ENCODE data around the gene TMEM117. TPM values are rescaled to one million over a fixed set of nuclear protein-coding genes. Genes with fewer than 3 reads are reported as not detected.
"Not testable (repeated sequence)": the region's sequence is repeated elsewhere in the genome, so short reads cannot be mapped to it uniquely, and the experiment has no call there.

Gene TMEM117
- total and polyA plus RNA-seq, 4 experiments from 2014 or later = 3.0 to 4.7 (median 3.8) TPM

DNA sequence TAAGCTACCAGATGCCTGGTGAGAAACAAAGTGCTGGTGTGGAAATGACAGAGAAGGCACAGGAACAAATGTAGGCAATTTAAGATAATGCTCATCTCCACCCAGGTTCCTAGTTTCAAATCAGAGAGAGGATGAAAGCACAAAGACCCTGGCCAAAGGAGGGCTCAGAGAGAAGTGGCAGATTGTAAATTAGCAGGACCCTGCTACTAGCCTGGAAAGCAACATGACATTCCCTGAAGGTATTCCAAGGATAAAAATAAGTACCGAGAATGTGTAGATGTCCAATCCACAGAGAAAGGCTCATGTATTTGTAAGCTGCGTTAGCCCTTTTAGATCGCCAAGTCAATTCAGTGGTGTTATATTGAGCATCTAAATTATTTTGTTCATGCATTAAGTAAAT lies 324.0 kb downstream of the TMEM117 start:
- Mint-ChIP-seq H3K27ac (no peak overlapping the region), H3K4me1 (no peaks in the 10 kb centered on the region), H3K4me3 (no peak overlapping the region), H3K9me3 (no peaks in the 10 kb centered on the region), H3K36me3 (no peaks in the 10 kb centered on the region), H3K27me3 (no peaks in the 10 kb centered on the region)
- no peaks in the 10 kb centered on the region for H3K27me3 ChIP-seq (ENCODE audit: insufficient read depth, low read length)
- POLR2A ChIA-PET (ENCODE audit: partially characterized antibody) = no interaction called here
- H3K4me1 ChIP-seq (ENCODE audit: insufficient read depth, low read length) = no peaks in the 10 kb centered on the region
- no peak overlapping the region for H3K27ac ChIP-seq (ENCODE audit: low read depth, low read length)
- CTCF ChIA-PET (ENCODE audit: partially characterized antibody) = no interaction called here
- no peaks in the 10 kb centered on the region for H3K9me3 ChIP-seq (ENCODE audit: control insufficient read depth in 1 of 2, low read length in 2 of 2)
- H3K36me3 ChIP-seq (ENCODE audit: insufficient read depth, low read length) = no peaks in the 10 kb centered on the region
- intact Hi-C loops (cut with micrococcal nuclease) = no loop called here
- DNase-seq = no peak
- H3K4me3 ChIP-seq (ENCODE audit: low read length in 2 of 2) = no peak overlapping the region

DNA sequence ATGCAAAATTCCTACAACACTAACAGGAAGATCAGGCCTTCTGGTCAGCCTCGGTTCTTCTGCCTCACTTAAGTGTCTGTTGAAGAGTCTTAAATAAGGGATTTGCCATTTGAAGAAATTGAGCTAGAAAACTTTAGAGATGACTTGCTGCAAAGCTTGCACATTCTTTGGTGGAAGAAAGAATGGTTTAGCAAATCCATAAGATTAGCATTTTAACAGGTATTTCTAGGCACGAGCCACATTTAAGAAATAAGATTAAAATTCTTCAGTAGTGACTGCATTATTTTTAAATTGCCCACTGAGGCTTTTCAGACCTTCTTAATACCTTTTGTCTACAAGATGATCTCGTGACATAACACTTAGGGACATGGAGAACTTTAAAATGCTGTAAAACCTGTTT lies 327.1 kb downstream of the TMEM117 start:
- ChIA-PET CTCF (ENCODE audit: partially characterized antibody) (no interaction called here), POLR2A (ENCODE audit: partially characterized antibody) (no interaction called here)
- no peaks in the 10 kb centered on the region for H3K9me3 ChIP-seq (ENCODE audit: control insufficient read depth in 1 of 2, low read length in 2 of 2)
- H3K4me3 ChIP-seq (ENCODE audit: low read length in 2 of 2) = no peak overlapping the region
- Mint-ChIP-seq H3K27ac (no peak overlapping the region), H3K9me3 (no peaks in the 10 kb centered on the region), H3K4me3 (no peak overlapping the region), H3K27me3 (no peaks in the 10 kb centered on the region), H3K4me1 (no peaks in the 10 kb centered on the region), H3K36me3 (no peaks in the 10 kb centered on the region)
- H3K27ac ChIP-seq (ENCODE audit: low read depth, low read length) = no peak overlapping the region
- intact Hi-C loops (cut with micrococcal nuclease) = no loop called here
- no peak for DNase-seq
- H3K27me3 ChIP-seq (ENCODE audit: insufficient read depth, low read length) = no peaks in the 10 kb centered on the region
- H3K4me1 ChIP-seq (ENCODE audit: insufficient read depth, low read length) = no peaks in the 10 kb centered on the region
- H3K36me3 ChIP-seq (ENCODE audit: insufficient read depth, low read length) = no peaks in the 10 kb centered on the region

DNA sequence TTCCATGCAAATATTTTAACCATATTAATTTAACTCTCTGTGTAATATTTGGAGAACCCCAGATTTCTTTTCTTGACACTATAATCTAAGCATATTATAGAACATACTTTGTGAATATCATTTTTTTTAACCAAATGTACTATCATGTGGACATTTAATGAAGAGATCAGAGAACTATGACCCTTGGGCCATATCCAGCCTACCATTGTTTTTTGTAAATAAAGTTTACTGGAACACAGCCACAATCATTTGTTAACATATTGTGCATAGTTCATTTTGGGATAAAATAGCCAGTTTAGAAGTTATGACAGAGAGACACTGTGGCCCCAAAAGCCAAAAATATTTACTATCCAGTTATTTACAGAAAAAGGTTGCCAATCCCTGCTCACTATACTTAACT lies 338.2 kb downstream of the TMEM117 start:
- Histone ChIP-seq H3K9me3 (ENCODE audit: control insufficient read depth in 1 of 2, low read length in 2 of 2) (no peaks in the 10 kb centered on the region), H3K4me3 (ENCODE audit: low read length in 2 of 2) (no peak overlapping the region), H3K4me1 (ENCODE audit: insufficient read depth, low read length) (no peaks in the 10 kb centered on the region), H3K27me3 (ENCODE audit: insufficient read depth, low read length) (no peaks in the 10 kb centered on the region), H3K36me3 (ENCODE audit: insufficient read depth, low read length) (no peaks in the 10 kb centered on the region), H3K27ac (ENCODE audit: low read depth, low read length) (no peak overlapping the region)
- ChIA-PET CTCF (ENCODE audit: partially characterized antibody) (no interaction called here), POLR2A (ENCODE audit: partially characterized antibody) (no interaction called here)
- Mint-ChIP-seq H3K4me3 (no peak overlapping the region), H3K27me3 (no peaks in the 10 kb centered on the region), H3K27ac (no peak overlapping the region), H3K9me3 (peaks cover 0 to 8% (median under 1%) of the 10 kb centered on the region in 8 donors), H3K36me3 (peaks cover 1 to 4% of the 10 kb centered on the region in 2 donors), H3K4me1 (no peaks in the 10 kb centered on the region)
- intact Hi-C loops (cut with micrococcal nuclease) = no loop called here
- DNase-seq = no peak

DNA sequence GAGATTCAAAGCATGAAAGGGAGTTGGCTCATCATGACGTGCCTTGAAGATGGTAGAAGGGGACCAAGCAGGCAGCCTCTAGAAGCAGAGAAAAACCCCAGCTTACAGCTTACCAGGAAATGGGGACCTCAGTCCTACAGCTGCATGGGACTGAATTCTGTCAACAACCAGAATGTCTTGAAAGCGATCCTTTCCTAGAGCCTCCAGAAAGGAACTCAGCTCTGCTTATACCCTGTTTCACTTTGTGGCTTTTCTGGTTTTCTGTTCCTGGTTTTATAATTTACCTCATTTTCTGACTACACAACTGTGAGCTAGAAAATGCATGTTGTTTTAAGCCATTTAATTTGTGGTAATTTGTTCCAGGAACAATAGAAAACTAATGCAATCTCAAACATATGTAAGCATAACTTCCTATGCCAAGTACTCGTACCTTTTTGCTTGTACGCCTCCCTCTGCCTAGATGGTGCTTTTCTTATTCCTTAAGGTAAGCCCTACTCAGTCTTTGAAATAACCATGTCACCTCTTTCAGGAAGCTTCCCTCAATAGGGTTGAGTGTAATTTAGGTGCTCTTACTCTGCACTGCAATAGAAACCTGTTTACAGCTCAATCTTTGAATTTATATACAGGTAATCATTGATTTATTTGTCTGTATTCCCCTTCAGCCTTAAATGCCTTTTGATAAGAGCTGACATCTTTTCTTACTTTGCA lies 348.8 kb downstream of the TMEM117 start:
- DNase-seq = no peak
- intact Hi-C loops (cut with micrococcal nuclease) = no loop called here
- no peak overlapping the region for H3K4me3 ChIP-seq (ENCODE audit: low read length in 2 of 2)
- H3K27ac Mint-ChIP-seq = no peak overlapping the region
- no peaks in the 10 kb centered on the region for H3K9me3 ChIP-seq (ENCODE audit: control insufficient read depth in 1 of 2, low read length in 2 of 2)
- H3K36me3 Mint-ChIP-seq = peaks cover 1 to 3% of the 10 kb centered on the region in 2 donors
- H3K27ac ChIP-seq (ENCODE audit: low read depth, low read length) = no peak overlapping the region
- peaks cover 0 to 3% (median 0%) of the 10 kb centered on the region in 8 donors for H3K9me3 Mint-ChIP-seq
- H3K4me3 Mint-ChIP-seq = no peak overlapping the region
- H3K4me1 ChIP-seq (ENCODE audit: insufficient read depth, low read length) = no peaks in the 10 kb centered on the region
- ChIA-PET POLR2A (ENCODE audit: partially characterized antibody) (no interaction called here), CTCF (ENCODE audit: partially characterized antibody) (no interaction called here)
- H3K4me1 Mint-ChIP-seq = no peaks in the 10 kb centered on the region
- H3K27me3 Mint-ChIP-seq = no peaks in the 10 kb centered on the region
- H3K27me3 ChIP-seq (ENCODE audit: insufficient read depth, low read length) = no peaks in the 10 kb centered on the region
- H3K36me3 ChIP-seq (ENCODE audit: insufficient read depth, low read length) = no peaks in the 10 kb centered on the region

DNA sequence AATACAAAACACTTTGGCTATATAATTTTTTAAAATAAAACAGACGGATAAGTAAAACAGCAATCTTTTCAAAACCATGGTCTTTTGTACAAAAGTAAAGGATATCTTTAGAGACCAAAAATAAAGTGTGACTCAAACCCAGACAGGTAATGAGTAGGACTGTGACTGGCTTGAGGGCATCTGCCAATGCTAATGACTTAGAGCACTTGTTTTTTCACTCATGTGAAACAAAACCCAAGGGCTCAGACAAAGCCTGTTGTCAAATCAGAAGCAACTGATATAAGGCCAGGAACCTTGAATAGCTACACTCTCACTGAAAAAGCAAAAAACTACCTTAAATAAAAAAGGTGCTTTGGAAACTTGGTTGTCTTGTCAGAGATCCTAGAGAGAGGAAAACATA lies 357.4 kb downstream of the TMEM117 start:
- peaks cover 0 to 3% of the 10 kb centered on the region in 2 donors for H3K36me3 Mint-ChIP-seq
- no peaks in the 10 kb centered on the region for H3K27me3 Mint-ChIP-seq
- H3K9me3 Mint-ChIP-seq = peaks cover 0 to 4% (median 0%) of the 10 kb centered on the region in 8 donors
- Histone ChIP-seq H3K4me3 (ENCODE audit: low read length in 2 of 2) (no peak overlapping the region), H3K27ac (ENCODE audit: low read depth, low read length) (no peak overlapping the region), H3K36me3 (ENCODE audit: insufficient read depth, low read length) (no peaks in the 10 kb centered on the region), H3K9me3 (ENCODE audit: control insufficient read depth in 1 of 2, low read length in 2 of 2) (no peaks in the 10 kb centered on the region), H3K27me3 (ENCODE audit: insufficient read depth, low read length) (no peaks in the 10 kb centered on the region), H3K4me1 (ENCODE audit: insufficient read depth, low read length) (no peaks in the 10 kb centered on the region)
- DNase-seq = no peak
- intact Hi-C loops (cut with micrococcal nuclease) = no loop called here
- ChIA-PET CTCF (ENCODE audit: partially characterized antibody) (no interaction called here), POLR2A (ENCODE audit: partially characterized antibody) (no interaction called here)
- H3K4me3 Mint-ChIP-seq = no peak overlapping the region
- H3K4me1 Mint-ChIP-seq = no peaks in the 10 kb centered on the region
- no peak overlapping the region for H3K27ac Mint-ChIP-seq

DNA sequence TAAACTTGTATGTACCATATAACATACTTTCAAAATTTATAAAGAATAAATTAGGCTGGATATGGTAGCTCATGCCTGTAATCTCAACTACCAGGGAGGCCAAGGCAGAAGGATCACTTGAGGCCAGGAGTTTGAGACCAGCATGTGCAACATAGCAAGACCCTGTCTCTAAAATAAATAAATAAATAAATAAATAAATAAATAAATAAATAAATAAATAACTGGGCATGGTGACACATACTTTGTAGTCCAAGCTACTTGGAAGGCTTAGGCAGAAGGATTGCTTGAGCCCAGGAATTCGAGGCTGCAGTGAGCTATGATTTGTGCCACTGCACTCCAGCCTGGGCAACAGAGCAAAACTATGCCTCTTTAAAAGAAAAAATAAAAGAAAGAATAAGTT lies 359.8 kb downstream of the TMEM117 start:
- H3K27me3 ChIP-seq (ENCODE audit: insufficient read depth, low read length); H3K27ac Mint-ChIP-seq; H3K4me1 Mint-ChIP-seq; intact Hi-C loops (cut with micrococcal nuclease); POLR2A ChIA-PET (ENCODE audit: partially characterized antibody); CTCF ChIA-PET (ENCODE audit: partially characterized antibody); H3K27me3 Mint-ChIP-seq; H3K27ac ChIP-seq (ENCODE audit: low read depth, low read length); H3K4me3 ChIP-seq (ENCODE audit: low read length in 2 of 2); H3K4me1 ChIP-seq (ENCODE audit: insufficient read depth, low read length); H3K9me3 Mint-ChIP-seq; H3K36me3 ChIP-seq (ENCODE audit: insufficient read depth, low read length); H3K36me3 Mint-ChIP-seq; H3K9me3 ChIP-seq (ENCODE audit: control insufficient read depth in 1 of 2, low read length in 2 of 2); H3K4me3 Mint-ChIP-seq; DNase-seq: not testable (repeated sequence)

DNA sequence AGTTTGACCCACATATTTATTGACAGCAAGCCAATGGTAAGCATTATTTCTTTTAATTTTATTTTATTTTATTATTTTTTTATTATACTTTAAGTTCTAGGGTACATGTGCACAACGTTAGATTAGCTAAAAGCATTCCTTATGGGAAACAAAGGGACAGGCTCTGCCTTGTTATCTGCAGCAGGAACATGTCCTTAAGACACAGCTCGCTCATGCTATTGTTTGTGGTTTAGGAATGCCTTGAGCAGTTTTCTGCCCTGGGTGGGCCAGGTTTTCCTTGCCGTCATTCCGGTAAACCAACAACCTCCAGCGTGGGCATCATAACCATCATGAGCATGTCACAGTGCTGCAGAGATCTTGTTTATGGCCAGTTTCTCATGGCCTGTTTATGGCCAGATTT lies 370.2 kb downstream of the TMEM117 start:
- ChIA-PET POLR2A (ENCODE audit: partially characterized antibody) (no interaction called here), CTCF (ENCODE audit: partially characterized antibody) (no interaction called here)
- Mint-ChIP-seq H3K9me3 (peaks cover 3 to 31% (median 15%) of the 10 kb centered on the region in 8 donors), H3K4me1 (no peaks in the 10 kb centered on the region), H3K27me3 (no peaks in the 10 kb centered on the region), H3K27ac (peak overlapping the region in 1 of 7 donors; percentile 10), H3K36me3 (peaks cover 4 to 17% of the 10 kb centered on the region in 2 donors), H3K4me3 (no peak overlapping the region)
- Histone ChIP-seq H3K27me3 (ENCODE audit: insufficient read depth, low read length) (no peaks in the 10 kb centered on the region), H3K27ac (ENCODE audit: low read depth, low read length) (no peak overlapping the region), H3K4me1 (ENCODE audit: insufficient read depth, low read length) (no peaks in the 10 kb centered on the region), H3K9me3 (ENCODE audit: control insufficient read depth in 1 of 2, low read length in 2 of 2) (no peaks in the 10 kb centered on the region), H3K4me3 (ENCODE audit: low read length in 2 of 2) (no peak overlapping the region), H3K36me3 (ENCODE audit: insufficient read depth, low read length) (no peaks in the 10 kb centered on the region)
- intact Hi-C loops (cut with micrococcal nuclease) = no loop called here
- no peak for DNase-seq
